HG03521 (cell line): ENCODE measurements around the gene JAM3.

Experiments used
- ATAC-seq: cut with Tn5 transposase; IDR thresholded peaks from one replicate; pipeline ENCODE4 v1.9.1; 2021; ENCODE audit warnings: mild to moderate bottlenecking, moderate library complexity; ENCODE audit not compliant: unreplicated experiment

Gene JAM3

DNA sequence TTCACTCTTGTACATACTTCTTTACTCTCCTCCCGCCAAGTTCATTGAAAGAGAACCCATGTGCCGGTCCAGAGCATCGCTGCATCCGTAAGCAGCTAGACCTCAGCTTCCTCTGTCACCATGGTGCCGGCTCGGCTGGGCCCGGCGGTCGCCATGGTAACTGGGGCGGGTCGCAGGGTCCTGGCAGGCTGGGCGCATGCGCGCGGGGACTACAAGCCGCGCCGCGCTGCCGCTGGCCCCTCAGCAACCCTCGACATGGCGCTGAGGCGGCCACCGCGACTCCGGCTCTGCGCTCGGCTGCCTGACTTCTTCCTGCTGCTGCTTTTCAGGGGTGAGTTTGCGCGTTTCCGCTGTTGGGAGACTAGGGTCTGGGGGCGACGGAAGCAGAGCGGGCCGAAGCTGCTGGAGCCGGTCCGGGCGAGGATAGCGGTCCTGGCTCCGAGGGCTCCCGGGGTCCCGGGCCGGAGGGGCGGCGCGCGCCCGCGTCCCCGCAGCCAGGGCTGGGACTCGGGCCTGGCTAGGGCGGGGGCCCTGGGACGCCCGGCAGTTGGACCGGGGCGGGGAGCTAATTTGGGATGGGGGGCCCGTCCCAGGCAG, at the start of gene JAM3:
Gene JAM3 (plus strand): TSS at position 244 of the 597 bp plus-strand sequence. CDS start 12 bp downstream, at position 256.
- peak; percentile 84 for ATAC-seq

DNA sequence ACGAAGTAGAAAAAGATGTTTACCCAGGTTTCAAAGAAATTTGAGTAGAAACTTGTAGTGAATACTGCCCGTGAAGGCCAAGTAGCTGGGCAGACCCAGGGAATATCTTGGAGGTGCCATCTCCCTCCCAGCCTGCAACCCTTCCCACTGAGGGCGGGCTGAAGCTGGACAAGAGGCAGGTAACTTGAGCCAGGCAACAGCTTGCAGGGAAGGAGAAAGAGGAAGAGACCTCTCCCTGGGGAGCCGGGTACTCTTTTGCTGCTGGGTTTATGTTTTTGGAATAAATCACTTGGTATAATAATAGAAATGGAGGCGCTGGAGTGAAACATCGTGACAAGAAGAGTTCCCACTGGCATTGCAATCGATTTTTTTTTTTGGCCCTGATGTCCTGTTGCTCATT, 49.4 kb upstream of the JAM3 start:
- no peak for ATAC-seq

DNA sequence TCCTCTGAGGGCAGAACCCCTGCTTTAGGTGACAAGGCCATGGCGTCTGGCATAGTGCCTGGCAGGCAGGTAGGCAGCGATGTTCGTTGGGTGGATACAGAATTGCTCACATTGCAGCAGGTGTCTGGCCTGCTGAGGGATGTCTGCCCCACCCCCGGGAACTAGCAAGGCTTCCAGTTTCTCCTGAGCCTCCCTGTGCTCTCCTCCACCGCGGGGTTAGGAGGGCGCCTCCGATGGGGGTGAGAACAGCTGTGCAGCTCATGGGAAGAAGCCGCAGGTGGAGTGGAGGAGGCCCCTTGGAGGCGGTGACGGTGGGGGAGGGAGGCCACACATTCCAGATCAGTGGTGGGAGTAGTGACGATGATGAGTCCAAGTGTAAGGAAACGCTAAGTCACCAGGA, 48.3 kb upstream of the JAM3 start:
- no peak for ATAC-seq

DNA sequence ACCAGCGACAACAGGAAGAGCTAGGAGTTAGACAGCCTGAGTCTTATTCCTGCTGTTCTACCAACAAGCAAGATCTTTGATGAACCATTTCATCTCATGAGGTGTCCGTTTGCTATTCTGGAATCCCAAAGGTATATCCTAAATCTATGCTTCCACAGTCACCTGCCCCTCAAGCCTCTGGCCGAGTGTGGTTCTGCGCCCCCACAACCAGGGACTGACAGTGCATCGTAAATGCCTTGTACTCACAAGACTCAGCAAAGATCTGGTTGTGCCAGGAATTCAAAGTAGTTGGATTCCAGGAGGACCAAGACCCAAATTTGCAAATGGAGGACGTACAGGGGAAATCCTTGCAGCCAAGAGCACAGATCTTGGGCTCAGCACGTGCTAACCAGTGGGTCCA, 47.5 kb upstream of the JAM3 start:
- no peak for ATAC-seq

DNA sequence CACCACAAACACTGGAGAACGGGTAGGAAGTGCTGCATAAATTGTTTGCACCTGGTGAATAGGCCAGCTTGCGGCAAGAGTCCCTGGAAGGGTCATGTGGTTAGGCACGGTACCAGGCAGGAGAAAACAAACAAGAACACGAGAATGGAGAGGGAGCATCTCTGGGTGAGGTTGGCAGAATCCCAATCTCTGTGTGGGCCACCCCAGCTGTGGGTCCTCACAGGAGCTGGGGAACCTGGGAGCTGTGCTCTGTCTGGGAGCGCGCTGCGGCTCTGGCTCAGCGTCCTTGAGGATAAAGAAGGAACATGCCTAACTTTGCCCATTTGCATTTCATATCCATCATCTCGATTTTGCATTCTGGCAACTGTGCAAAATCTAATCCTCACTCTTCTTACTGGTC, 46.1 kb upstream of the JAM3 start:
- ATAC-seq = no peak

GRCh38 chr11:134024420-134025081, 44.3 kb upstream of the JAM3 start:
- ATAC-seq = no peak

DNA sequence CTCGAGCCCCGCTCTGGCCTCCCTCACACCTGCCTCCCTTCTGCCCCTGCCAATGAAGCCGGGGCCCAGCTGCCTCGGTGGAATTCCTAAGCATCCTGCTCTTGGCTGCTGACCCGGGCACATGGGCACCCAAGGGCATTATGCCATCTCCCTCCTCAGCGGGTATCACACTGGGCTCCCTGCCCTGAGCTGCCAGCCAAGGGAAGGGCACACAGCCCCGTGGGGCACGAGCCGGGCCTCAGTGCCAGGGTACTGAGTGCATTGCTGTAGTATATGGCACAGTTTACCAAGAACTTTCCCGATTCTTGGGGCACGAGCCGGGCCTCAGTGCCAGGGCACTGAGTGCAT, 43.8 kb upstream of the JAM3 start:
- ATAC-seq = no peak

- no peak for ATAC-seq
Measured at GRCh38 chr11:134026655-134027343, 42.1 kb upstream of the JAM3 start.

GRCh38 chr11:134027671-134028070, 41.2 kb upstream of the JAM3 start:
- ATAC-seq = no peak

GRCh38 chr11:134028368-134028920, 40.4 kb upstream of the JAM3 start:
- ATAC-seq = no peak

GRCh38 chr11:134030853-134031252, 38.0 kb upstream of the JAM3 start:
- ATAC-seq = no peak

DNA sequence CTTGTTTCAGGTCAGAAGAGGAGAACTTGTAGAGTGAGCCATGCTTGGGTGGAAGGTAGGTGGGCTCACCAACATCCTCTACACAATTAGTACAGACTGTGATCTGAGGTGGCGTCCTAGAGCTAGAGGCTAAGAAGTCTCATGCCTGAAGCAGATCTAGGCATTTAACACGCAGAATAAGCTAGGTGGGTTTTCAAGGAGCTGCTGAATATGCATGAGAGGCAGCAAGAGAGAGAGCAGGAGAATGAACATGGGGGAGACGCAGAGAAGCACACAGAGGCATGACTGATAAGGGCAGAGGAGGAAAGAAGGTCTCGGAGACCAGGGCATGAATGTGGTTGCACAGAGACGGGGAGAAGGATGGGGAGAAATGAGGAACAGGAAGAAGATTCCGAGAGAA, 36.8 kb upstream of the JAM3 start:
- no peak for ATAC-seq

DNA sequence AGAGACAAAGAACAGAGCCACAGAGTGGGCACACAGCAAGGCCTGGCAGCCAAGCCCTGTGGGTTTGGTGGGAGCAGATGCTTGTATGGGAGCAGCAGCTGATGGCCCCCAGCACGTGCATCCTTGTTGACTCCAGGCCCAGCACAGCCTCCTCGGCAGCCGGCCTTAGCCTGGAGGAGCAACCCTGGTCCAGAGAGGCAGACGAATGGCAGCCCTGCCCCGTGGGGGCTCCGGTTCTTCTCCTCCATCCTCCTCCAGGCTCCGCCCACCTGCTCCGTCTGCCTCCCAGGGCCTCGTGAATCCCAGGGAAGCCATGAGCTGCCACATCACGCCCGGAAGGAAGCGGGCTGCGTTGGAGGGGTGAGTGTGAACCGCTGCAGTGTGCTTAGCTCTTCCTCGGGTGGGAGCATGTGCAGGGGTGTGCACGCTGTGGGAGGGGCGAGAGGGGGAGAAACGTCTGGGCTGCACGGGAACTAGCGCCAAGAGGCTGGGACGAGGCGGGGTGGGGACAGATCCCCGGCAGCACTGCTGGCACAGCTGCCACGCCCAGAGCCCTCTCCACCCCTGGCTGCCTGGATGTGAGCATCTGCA, 36.3 kb upstream of the JAM3 start:
- no peak for ATAC-seq

DNA sequence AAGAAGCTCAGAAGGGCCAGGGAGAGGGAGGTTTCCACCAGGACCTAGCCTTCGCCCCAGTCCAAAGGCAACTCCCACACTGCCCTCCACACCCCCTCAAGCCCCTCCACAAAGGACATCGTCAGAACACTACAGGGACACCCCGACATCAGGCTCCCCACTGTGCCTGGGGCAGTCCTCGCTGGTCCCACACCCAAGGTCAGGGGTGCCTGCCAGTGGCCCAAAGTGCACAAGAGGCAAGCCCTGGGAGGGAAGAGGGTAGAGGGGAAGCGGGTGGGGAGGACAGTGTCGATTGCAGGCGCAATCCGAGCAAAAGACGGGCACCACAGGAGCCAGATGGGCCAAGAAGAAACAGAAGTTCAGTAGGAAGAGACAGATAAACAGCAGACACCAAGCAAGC, 35.6 kb upstream of the JAM3 start:
- ATAC-seq = no peak

DNA sequence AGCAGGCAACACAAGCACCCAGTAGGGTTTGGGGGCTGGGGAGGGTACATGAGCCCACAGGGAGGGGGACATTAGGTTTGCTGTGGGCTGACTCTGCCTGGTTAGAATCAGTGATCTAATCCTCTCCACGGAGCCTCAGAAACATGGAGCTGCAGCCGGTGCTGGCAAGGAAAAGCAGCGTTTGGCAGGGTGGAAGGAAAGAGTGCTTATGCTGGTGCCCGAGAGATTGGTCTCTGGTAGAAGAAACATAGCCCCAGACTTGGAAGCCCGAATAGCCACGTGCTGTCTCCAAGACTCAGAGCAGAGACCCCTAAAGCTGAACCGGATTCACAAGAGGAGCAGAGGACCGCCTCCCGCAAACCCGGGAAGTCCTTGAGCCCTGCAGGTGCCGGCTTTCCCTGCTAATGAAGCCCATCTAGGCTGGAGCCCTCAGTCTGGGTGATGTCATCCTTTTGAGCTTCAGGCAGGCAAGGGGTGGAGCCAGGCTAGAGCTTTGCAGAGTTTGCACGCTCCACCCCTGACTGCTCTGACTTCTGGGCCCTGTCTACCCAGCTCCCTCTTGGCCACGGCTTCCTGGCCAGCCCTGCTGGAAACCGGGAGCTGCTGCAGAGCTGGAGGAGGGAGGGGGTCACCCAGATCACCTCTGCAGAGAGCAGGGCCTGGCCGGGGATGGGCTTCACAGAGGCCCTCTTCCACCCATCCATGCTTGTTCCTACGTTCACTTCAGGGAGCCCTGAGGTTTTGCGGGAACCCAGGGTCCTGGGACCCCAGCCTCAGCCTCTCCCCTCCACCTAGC, 35.0 kb upstream of the JAM3 start:
- peak; percentile 65 for ATAC-seq

DNA sequence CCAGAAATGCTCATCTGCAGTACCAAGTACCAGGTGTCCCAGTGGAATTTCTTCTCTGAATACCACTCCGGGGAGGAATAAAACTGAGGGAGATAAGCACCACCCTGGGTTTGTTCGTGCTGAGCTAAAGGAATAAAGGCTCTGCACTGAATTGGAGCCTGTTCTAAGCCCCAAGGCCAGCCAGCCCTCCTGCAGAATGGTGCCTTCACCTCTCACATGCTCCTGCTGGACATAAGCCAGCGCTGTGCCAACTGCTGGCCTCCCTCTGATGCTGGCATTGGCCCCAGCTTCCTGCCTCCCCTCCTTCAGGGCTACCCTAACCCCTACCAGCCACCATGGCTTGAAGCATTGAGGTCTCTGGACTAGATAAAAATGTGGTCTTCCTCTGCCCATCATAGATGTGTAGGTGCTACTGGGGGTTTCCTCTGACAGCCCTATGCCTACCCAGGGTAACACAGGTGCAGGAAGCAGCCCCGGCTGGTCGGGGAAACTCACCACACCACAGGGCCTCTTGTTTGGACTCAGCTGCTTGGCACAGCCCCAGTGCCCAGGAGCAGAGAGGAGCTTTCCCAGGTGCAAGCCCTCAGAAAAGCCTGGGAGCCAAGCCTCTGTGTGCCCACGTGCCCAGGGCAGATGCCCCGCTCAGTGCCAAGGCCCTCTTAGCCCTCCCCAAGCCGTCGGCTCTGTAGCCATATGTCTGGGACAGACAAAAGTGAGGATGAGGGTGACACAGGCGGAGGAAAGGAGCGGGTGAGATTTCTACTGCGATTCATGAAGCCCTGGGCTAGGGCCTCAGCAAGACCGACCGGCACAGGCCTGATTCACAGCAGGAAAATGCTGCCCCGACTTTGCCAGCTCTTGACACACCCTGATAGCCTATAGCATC, 34.1 kb upstream of the JAM3 start:
- ATAC-seq = no peak

- ATAC-seq = no peak
Measured at GRCh38 chr11:134036492-134037045, 32.3 kb upstream of the JAM3 start.

GRCh38 chr11:134037046-134037908, 31.6 kb upstream of the JAM3 start:
- peak; percentile 37 for ATAC-seq
